Stimulated activated CD8-positive, alpha-beta memory T cell treated with anti-CD3 and anti-CD28 coated beads, Interleukin-4, amount 100 ng/mL, for 1 hour (primary cell): Measurements from ENCODE around the gene SOX13.
A peak's percentile ranks its signal among the peaks of the same experiment; 100 is the strongest.

Source experiments
- DNase-seq, 2 donors: peaks; one replicate each; pipeline ENCODE4 v3.0.0-alpha.2; 2020; ENCODE audit warnings: low read depth in 2 of 2, low spot score in 1 of 2

SOX13 gene

DNA sequence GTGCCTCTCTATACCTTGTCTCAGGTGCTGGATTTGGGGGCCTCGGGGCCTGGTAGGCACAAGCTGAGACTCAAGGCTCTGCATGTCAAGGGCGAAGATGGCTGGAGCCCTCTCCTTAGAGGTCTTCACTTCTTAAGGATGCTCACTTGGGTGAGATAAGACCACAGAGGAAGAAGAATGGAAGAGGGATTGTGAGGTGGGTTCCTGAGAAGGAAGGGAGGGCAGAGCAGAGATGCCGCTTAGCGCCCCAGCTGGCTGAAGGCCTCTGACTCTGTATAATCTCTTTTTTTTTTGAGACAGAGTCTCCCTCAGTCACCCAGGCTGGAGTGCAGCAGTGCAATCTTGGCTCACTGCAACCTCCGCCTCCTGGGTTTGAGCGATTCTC is 32.2 kb downstream of the SOX13 start:
- no peak for DNase-seq

DNA sequence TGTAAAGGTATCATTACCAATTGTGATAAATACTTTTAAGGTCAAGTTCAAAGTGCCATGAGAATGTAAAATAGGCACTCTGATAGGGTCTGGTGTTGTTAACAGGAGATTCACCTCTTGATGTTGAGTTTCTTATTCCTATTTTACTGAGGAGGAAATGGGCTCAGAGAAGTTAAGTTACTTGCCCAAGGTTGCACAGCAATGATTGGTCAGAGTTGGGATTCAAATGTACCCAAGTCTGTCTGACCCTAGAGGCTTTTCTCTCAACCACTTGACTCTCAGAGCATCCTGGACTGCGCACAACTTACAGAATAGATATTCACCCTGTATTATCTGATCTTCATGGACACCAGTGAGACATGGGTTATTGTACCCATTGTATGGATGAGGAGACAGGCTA is 33.9 kb downstream of the SOX13 start:
- DNase-seq, result no peak

DNA sequence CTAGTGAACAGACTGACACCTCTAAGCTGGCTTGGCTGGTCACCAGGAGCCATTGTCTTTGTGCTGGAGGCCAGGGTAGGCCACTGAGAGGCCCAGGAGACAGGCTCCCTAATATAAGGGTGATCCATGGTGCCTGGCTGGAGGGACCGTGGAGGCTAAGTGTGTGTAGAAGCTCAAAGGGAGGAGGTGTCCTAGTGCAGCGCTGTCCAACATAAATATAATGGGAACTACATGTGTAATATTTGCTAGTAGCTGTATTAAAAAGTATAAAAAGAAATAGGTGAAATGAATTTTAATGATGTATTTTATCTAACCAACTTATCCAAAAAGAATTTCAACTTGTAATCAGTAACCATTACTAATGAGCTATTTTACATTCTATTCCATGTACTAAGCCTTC is 35.0 kb downstream of the SOX13 start:
- no peak for DNase-seq

GRCh38 chr1:204108312-204109141 is 35.6 kb downstream of the SOX13 start:
- no peak for DNase-seq

DNA sequence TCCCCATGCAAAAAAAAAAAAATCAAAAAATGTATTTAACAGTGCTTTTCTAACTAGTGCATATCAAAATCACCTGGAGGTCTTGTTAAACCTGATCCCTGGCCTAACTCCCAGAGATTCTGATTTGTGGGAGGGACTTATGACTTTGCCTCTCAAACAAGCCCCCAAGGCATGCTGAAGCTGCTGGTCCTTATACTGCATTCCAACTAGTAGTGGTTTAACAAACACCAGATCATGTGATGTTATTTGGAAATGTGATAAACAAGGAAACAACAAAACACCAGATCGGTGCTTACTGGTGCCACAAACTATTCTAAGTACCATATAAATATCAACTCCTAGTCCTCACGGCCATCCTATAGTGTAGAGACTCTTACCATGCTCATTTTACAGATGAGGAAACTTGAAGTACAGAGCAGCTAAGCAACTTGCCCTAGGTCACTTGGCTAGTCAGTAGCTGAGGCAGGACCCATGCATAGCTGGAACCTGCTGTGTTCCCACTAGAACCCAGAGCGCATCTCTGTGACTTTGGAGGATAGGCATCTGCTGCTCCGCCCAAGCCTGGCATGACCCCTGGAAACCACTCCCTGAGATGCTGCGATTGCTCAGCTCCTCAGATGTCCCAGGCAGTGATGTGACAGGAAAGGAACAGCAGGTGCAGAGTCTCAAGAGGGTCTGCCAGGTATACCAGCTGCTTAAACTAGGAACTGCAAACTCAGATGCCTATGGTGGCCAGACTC is 38.1 kb downstream of the SOX13 start:
- no peak for DNase-seq

GRCh38 chr1:204112876-204113730 is 40.2 kb downstream of the SOX13 start:
- DNase-seq, result no peak

- no peak for DNase-seq
Observed at GRCh38 chr1:204113896-204114295, 41.0 kb downstream of the SOX13 start.

DNA sequence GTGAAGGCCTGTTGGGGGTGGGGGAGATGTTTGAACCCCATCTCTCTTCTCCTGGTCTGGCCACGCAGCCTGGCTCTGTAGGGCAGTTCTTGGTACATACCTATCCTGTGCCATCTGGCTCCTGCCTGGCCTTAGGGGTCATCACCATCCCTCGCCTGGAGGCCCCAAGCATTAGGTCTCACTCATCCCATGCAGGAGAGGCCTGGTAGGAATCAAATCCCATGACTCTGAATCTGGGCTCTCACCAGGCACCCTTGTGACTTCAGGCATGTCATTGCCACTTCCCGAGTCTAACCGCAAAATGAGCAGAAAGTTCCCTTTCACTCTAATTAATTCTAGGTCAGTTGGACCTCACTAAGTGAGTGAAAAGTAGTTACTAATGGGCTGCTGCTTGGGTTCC is 41.7 kb downstream of the SOX13 start:
- DNase-seq, result no peak

- DNase-seq, result no peak
Observed at GRCh38 chr1:204115116-204115515, 42.2 kb downstream of the SOX13 start.

DNA sequence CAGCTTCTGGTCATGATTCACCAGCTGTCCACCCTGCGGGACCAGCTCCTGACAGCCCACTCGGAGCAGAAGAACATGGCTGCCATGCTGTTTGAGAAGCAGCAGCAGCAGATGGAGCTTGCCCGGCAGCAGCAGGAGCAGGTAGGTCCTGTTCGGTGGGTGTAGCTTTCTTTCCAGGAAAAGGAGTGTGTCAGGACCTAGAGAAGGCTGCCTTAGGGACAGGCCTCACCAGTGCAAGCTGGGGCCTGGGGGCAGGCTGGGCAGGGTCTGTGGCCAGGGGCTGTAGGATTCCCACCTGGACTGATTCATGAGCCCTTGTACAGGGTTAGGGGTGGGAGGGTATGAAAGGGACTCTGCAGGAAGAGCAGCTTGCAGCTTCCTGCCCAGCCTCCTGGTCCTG is 43.6 kb downstream of the SOX13 start:
- no peak for DNase-seq

DNA sequence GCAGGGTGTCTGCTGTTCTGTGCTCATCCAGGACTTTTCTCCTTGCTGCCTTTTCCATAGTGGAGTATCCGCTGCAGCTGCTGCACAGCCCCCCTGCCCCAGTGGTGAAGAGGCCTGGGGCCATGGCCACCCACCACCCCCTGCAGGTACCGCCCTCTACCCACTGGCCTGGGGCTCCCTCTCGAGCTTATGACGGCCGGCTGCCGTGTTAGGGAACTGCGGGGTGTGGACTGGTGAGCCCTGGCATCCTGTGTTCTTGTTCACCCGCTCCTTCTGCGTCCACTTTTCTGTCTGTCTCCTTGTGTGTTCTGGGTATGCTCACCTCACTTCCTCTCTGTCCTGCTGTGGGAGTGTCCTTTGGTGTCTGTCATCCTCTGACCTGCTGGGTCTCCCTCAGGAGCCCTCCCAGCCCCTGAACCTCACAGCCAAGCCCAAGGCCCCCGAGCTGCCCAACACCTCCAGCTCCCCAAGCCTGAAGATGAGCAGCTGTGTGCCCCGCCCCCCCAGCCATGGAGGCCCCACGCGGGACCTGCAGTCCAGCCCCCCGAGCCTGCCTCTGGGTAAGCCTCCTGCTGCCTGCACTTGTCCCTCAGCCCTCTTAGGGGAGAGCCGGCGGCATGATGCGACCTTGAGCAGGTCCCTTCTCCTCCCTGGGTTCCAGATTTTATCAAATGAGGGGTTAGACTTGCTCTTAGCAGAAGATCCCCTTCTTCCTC is 49.1 kb downstream of the SOX13 start:
- no peak for DNase-seq

- no peak for DNase-seq
Observed at GRCh38 chr1:204123376-204123775, 50.5 kb downstream of the SOX13 start.

- no peak for DNase-seq
Observed at GRCh38 chr1:204124639-204125038, 51.7 kb downstream of the SOX13 start.

DNA sequence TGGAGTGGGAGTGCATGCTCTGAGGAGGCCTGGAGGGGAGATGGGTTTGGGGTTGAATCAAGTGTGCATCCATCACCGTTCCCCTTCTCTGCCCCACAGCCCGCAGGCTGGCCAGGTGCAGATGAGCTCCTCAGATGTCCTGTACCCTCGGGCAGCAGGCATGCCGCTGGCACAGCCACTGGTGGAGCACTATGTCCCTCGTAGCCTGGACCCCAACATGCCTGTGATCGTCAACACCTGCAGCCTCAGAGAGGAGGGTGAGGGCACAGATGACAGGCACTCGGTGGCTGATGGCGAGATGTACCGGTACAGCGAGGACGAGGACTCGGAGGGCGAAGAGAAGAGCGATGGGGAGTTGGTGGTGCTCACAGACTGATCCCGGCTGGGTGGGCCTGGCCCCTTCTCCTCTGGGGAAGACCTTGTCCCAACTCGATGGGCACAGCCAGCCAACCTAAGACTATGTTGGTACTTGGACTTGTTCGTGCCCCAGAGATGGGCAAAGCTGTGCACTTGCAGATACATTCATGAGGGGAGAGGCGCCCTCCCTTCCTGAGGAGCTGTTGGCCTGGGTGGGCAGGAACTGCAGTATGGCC is 52.9 kb downstream of the SOX13 start:
- no peak for DNase-seq

GRCh38 chr1:204126386-204126785 is 53.5 kb downstream of the SOX13 start:
- no peak for DNase-seq

- no peak for DNase-seq
Observed at GRCh38 chr1:204126956-204127355, 54.0 kb downstream of the SOX13 start.

DNA sequence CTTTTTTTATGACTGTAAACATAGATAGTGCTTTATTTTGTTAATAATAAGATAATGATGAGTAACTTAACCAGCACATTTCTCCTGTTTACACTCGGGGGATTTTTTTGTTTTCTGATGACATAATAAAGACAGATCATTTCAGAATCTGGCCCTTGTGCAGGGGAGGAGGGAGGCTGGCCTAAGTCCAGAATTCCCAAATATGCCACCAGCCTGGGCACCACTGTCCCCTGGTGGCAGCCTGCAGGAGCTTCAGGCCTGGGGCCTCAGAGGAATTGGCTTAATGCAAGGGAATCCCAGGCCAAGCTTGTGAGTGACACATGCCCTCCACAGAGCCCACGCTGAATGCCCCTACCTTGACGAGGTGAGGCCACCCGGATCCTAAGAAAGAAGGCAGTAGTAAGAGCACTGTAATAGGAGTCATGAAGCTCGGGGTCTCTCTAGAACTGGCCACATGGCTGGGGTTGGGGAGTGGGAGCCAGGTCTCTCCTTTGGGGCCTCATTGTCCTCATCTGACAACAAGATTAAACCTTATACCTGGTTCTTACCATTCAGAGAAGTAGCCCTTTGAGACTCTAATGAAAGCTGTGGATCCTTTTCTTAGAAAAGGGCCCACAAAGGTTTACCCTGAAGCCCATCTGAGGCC is 54.8 kb downstream of the SOX13 start:
- DNase-seq, result no peak

GRCh38 chr1:204128464-204128963 is 55.6 kb downstream of the SOX13 start:
- no peak for DNase-seq

GRCh38 chr1:204128964-204129896 is 56.3 kb downstream of the SOX13 start:
- peak in 1 of 2 donors; percentile 26 for DNase-seq
